Ovary (tissue), 9 donors: ENCODE results near the gene PKN2. TPM values are rescaled to one million over a fixed set of nuclear protein-coding genes. Genes with fewer than 3 reads are reported as not detected.

Experiments used
- DNase-seq, 5 donors: peaks; one replicate each; pipeline ENCODE4 v3.0.0-alpha.2; 2019 to 2020
- H3K27ac ChIP-seq, 2 donors: fragments of 200-600 bp; one replicate each; pipeline versions ENCODE4 v1.5.1 to v1.8.0; 2019 to 2022
- H3K27me3 ChIP-seq: fragments of 200-600 bp; one replicate; pipeline ENCODE4 v1.8.0; 2022
- H3K36me3 ChIP-seq: fragments of 200-600 bp; sonication (generic); one replicate; pipeline ENCODE4 v1.5.1; 2019
- H3K4me1 ChIP-seq: one replicate; pipeline ENCODE4 v1.8.1; 2013; ENCODE audit warnings: mild to moderate bottlenecking, moderate library complexity; ENCODE audit not compliant: insufficient read depth
- H3K4me3 ChIP-seq: fragments of 200-600 bp; sonication (generic); one replicate; pipeline ENCODE4 v1.5.1; 2017
- H3K9me3 ChIP-seq, 2 donors: fragments of 200-600 bp in 1 of 2; sonication (generic) in 1 of 2; one replicate each; pipeline versions ENCODE4 v1.5.1 to v1.8.1; 2013 to 2019; ENCODE audit warnings: mild to moderate bottlenecking in 1 of 2, moderate library complexity in 1 of 2
- CTCF ChIP-seq, 3 donors: fragments of 450-650 bp in 2 of 3; fragments of 200-600 bp in 1 of 3; IDR thresholded peaks; one replicate each; pipeline versions ENCODE4 v1.5.1 to v1.8.0; 2016 to 2022; ENCODE audit warnings: antibody characterized with exemption in 3 of 3, mild to moderate bottlenecking in 1 of 3
- EP300 ChIP-seq: sonication (generic); formaldehyde crosslinking; IDR thresholded peaks from one replicate; pipeline ENCODE4 v1.6.1; 2017; ENCODE audit warnings: antibody characterized with exemption
- POLR2A ChIP-seq: fragments of 450-650 bp; IDR thresholded peaks from one replicate; pipeline ENCODE4 v1.6.1; 2017; ENCODE audit warnings: antibody characterized with exemption, mild to moderate bottlenecking, moderate library complexity
- WGBS, 3 donors: extraction: QIAGEN DNeasy Blood & Tissue Kit in 1 of 3; methylation state at CpG; one replicate each; pipeline versions ENCODE4 v1.1.5 to v1.1.7; 2013 to 2017; 5-methylcytosine and 5-hydroxymethylcytosine counted together
- intact Hi-C, 4 donors: fragments of 100-400 bp; cut with DNase I; formaldehyde crosslinking; loops; one replicate each; pipeline versions ENCODE4 v1.11.0 to v1.15.1; 2022 to 2023
- polyA plus RNA-seq, 2 donors: library from polyadenylated mRNA; stranded (reverse); fragments of 200-250 nt in 1 of 2; fragments of 350-450 nt in 1 of 2; fragmentation: Illumina TruSeq in 1 of 2; extraction: RNeasy Lipid Tissue Mini Kit (QIAGEN cat#74804) in 1 of 2; gene quantifications; one replicate each; pipeline ENCODE4 v1.2.3, GENCODE V29; 2013 to 2014
- total RNA-seq, 7 donors: library from RNA; depleted of rRNA in 2 of 7; stranded (reverse); fragments of >200 nt in 2 of 7; fragmentation: NEBNext Ultra II Directional in 3 of 7; extraction: Animal tissue kit (Norgen Biotek cat#: 25700) in 3 of 7; gene quantifications; one replicate each; pipeline versions ENCODE4 v1.1.0 to v1.2.4, GENCODE V29; 2016 to 2023
- donor health status: DM: no; HTN: no; CAD: no; lungs with moderate emphysema.
- donor health status: DM: no; HTN: no; CAD: no.
- donor health status: Bipolar disorder and iron deficiency.
- donor health status: DM: yes; HTN: yes; CAD: no.
- donor health status: DM: no; HTN: no; CAD: no.
- donor health status: DM: yes; HTN: yes; CAD: no.

PKN2 gene
- total and polyA plus RNA-seq, 9 donors: 17.8 to 58.9 (median 48.6) TPM

GRCh38 chr1:88722492-88722891, 38.4 kb downstream of the PKN2 start:
- Histone ChIP-seq H3K9me3 (no peaks in the 10 kb centered on the region), H3K36me3 (no peaks in the 10 kb centered on the region), H3K4me1 (peaks cover 3% of the 10 kb centered on the region), H3K27me3 (no peaks in the 10 kb centered on the region), H3K4me3 (no peak overlapping the region), H3K27ac (no peak overlapping the region)
- no peak for DNase-seq
- WGBS, 3 donors: 92 to 97% (median 93%) methylated on average over 5 of the region's 5 CpGs
- TF ChIP-seq POLR2A: no peak
- TF ChIP-seq CTCF (IDR thresholded peaks at IDR 0.05): no peak
- TF ChIP-seq EP300: no peak
- intact Hi-C loops: no loop called here

GRCh38 chr1:88726697-88727096, 42.6 kb downstream of the PKN2 start:
- H3K4me1 ChIP-seq: peaks cover 13% of the 10 kb centered on the region
- H3K9me3 ChIP-seq: no peaks in the 10 kb centered on the region
- no peaks in the 10 kb centered on the region for H3K27me3 ChIP-seq
- TF ChIP-seq POLR2A: no peak
- no peak for TF ChIP-seq EP300
- TF ChIP-seq CTCF (IDR thresholded peaks at IDR 0.05): no peak
- no peak for DNase-seq
- H3K4me3 ChIP-seq: no peak overlapping the region
- no peaks in the 10 kb centered on the region for H3K36me3 ChIP-seq
- H3K27ac ChIP-seq: no peak overlapping the region
- intact Hi-C loops: no loop called here

GRCh38 chr1:88727205-88727604, 43.1 kb downstream of the PKN2 start:
- no peaks in the 10 kb centered on the region for H3K27me3 ChIP-seq
- no peak for TF ChIP-seq EP300
- TF ChIP-seq POLR2A: no peak
- no peak for TF ChIP-seq CTCF (IDR thresholded peaks at IDR 0.05)
- intact Hi-C loops: no loop called here

GRCh38 chr1:88729297-88729696, 45.2 kb downstream of the PKN2 start:
- 86 to 94% (median 89%) methylated on average over 2 of the region's 2 CpGs for WGBS, 3 donors

More at GRCh38 chr1:88727205-88727604, 43.1 kb downstream of the PKN2 start:
- Histone ChIP-seq H3K4me1 (peaks cover 13% of the 10 kb centered on the region), H3K9me3 (no peaks in the 10 kb centered on the region), H3K36me3 (no peaks in the 10 kb centered on the region), H3K27ac (no peak overlapping the region), H3K4me3 (no peak overlapping the region)
- no peak for DNase-seq
- 73 to 88% (median 79%) methylated on average over 1 of the region's 1 CpG for WGBS, 3 donors

More at GRCh38 chr1:88729297-88729696, 45.2 kb downstream of the PKN2 start:
- Histone ChIP-seq H3K4me3 (no peak overlapping the region), H3K36me3 (no peaks in the 10 kb centered on the region), H3K4me1 (peaks cover 13% of the 10 kb centered on the region), H3K27ac (no peak overlapping the region), H3K9me3 (no peaks in the 10 kb centered on the region), H3K27me3 (no peaks in the 10 kb centered on the region)
- no peak for DNase-seq
- TF ChIP-seq POLR2A: no peak
- no peak for TF ChIP-seq EP300
- no peak for TF ChIP-seq CTCF (IDR thresholded peaks at IDR 0.05)
- intact Hi-C loops: no loop called here
